ENCODE results near the gene GJC3. TPM values are rescaled to one million over a fixed set of nuclear protein-coding genes. Genes with fewer than 3 reads are reported as not detected.
"Not testable (repeated sequence)": the region's sequence is repeated elsewhere in the genome, so short reads cannot be mapped to it uniquely, and the experiment has no call there.

GJC3 gene
- total RNA-seq, 1 experiment from 2014 or later: 2.3 TPM

DNA sequence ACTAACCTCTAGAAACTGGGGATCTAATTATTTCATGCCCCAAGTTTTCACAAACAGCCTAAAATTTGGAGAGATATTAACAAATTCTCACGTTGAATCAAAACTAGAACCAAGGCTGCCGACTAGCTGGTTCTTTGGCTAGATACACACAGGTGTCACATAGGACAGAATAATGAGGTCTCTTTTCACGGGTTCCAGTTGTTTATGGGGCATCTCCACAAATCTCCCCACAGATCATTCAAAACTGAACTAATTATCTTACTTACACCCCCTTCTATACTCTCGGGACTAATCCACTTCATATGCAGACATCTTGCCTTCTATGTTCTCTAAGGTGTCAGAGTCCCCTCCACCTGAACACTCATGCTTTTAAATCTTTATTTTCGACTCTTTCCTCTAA is 36.1 kb downstream of the GJC3 start:
- no peak overlapping the region for H4K91ac ChIP-seq (ENCODE audit: insufficient read length, low read depth, low read length)
- H3K4me2 ChIP-seq (ENCODE audit: insufficient read depth, insufficient read length, low read length): no peak overlapping the region
- H3K23ac ChIP-seq (ENCODE audit: insufficient read length, low read depth, low read length): no peak overlapping the region
- Mint-ChIP-seq H3K4me3 (no peak overlapping the region), H3K27me3 (ENCODE audit: low read depth) (no peaks in the 10 kb centered on the region; the same call in 1 of the 2 replicates), H3K27ac (no peak overlapping the region), H3K9me3 (peaks cover 15 to 20% of the 10 kb centered on the region in 2 experiments), H3K4me1 (peaks cover 0 to 2% of the 10 kb centered on the region in 2 experiments; a peak in 2 of 4 replicates), H3K36me3 (ENCODE audit: insufficient read depth in 1 of 3, low read depth in 3 of 3) (peaks cover 7 to 23% (median 13%) of the 10 kb centered on the region in 3 experiments)
- H2BK120ac ChIP-seq (ENCODE audit: low read depth, low read length, poor library complexity, severe bottlenecking): no peak overlapping the region
- no peak overlapping the region for H3K9ac ChIP-seq (ENCODE audit: extremely low read depth, insufficient read length, low read length)
- TF ChIP-seq CTCF (conservative IDR thresholded peaks at IDR 0.05): no peak
- no peak overlapping the region for H2BK20ac ChIP-seq (ENCODE audit: low read depth, low read length, poor library complexity, severe bottlenecking)
- H2AK5ac ChIP-seq (ENCODE audit: insufficient read length, low read length): no peak overlapping the region
- no peak overlapping the region for H3K27ac ChIP-seq (ENCODE audit: insufficient read length, low read depth, low read length)
- no peak overlapping the region for H3K4ac ChIP-seq (ENCODE audit: low read depth, low read length)
- no peak overlapping the region for H3K56ac ChIP-seq (ENCODE audit: insufficient read length, low read depth, low read length)
- no peaks in the 10 kb centered on the region for H4K20me1 ChIP-seq (ENCODE audit: control insufficient read depth, insufficient read depth, insufficient read length)
- peaks cover 11% of the 10 kb centered on the region for H3K9me3 ChIP-seq (ENCODE audit: control insufficient read depth, low read depth, low read length)
- no peaks in the 10 kb centered on the region for H3K23me2 ChIP-seq (ENCODE audit: insufficient read length, low read depth, low read length, poor library complexity, severe bottlenecking)
- no peak overlapping the region for H3T11ph ChIP-seq (ENCODE audit: low read length)
- H2AFZ ChIP-seq (ENCODE audit: low read length): no peak overlapping the region
- H4K5ac ChIP-seq (ENCODE audit: insufficient read length, low read depth, low read length): no peak overlapping the region
- H4K8ac ChIP-seq (replicated peaks; ENCODE audit: insufficient read length, low read depth, low read length): no peak overlapping the region
- no peak overlapping the region for H2BK5ac ChIP-seq (ENCODE audit: insufficient read length, low read length)
- H2BK15ac ChIP-seq (ENCODE audit: low read depth, low read length): no peak overlapping the region
- no peak overlapping the region for H3K14ac ChIP-seq (ENCODE audit: insufficient read depth, low read length)
- H2BK12ac ChIP-seq (ENCODE audit: insufficient read length, low read depth, low read length): no peak overlapping the region
- no peaks in the 10 kb centered on the region for H3K79me1 ChIP-seq (ENCODE audit: insufficient read depth, low read depth, low read length, poor library complexity, severe bottlenecking)
- WGBS (ENCODE audit: extremely low coverage, insufficient read length, low lambda C conversion rate): no CpG with 5 or more reads among the region's 5 CpGs
- H3K18ac ChIP-seq (ENCODE audit: insufficient read length, low read depth, low read length): no peak overlapping the region
- DNase-seq: no peak
- no peaks in the 10 kb centered on the region; the same call in 1 of the 2 replicates for H3K79me2 ChIP-seq (ENCODE audit: insufficient read depth, low read length)
- H3K27me3 ChIP-seq (ENCODE audit: insufficient read depth, low read length): no peaks in the 10 kb centered on the region
- H3K4me1 ChIP-seq (ENCODE audit: insufficient read depth, low read length): no peaks in the 10 kb centered on the region

DNA sequence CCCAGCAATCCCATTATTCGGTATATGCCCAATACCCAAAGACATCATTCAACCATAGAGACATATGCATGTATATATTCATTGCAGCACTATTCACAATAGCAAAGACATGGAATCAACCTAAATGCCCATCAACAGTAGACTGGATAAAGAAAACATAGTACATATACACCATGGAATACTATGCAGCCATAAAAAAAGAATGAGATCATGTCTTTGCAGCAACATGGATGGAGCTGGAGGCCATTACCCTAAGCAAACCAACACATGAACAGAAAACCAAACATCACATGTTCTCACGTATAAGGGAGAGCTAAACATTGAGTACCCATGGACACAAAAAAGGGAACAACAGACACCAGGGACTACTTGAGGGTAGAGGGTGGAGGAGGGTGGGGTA is 39.1 kb downstream of the GJC3 start:
- not testable (repeated sequence) for H2BK5ac ChIP-seq (ENCODE audit: insufficient read length, low read length); H2AK5ac ChIP-seq (ENCODE audit: insufficient read length, low read length); H2BK120ac ChIP-seq (ENCODE audit: low read depth, low read length, poor library complexity, severe bottlenecking); H4K5ac ChIP-seq (ENCODE audit: insufficient read length, low read depth, low read length); H3K4ac ChIP-seq (ENCODE audit: low read depth, low read length); H3T11ph ChIP-seq (ENCODE audit: low read length); H2AFZ ChIP-seq (ENCODE audit: low read length); H3K27ac ChIP-seq (ENCODE audit: insufficient read length, low read depth, low read length); H3K23ac ChIP-seq (ENCODE audit: insufficient read length, low read depth, low read length); DNase-seq; H3K27ac Mint-ChIP-seq; H3K9ac ChIP-seq (ENCODE audit: extremely low read depth, insufficient read length, low read length); H3K4me3 Mint-ChIP-seq; H4K20me1 ChIP-seq (ENCODE audit: control insufficient read depth, insufficient read depth, insufficient read length); H3K27me3 ChIP-seq (ENCODE audit: insufficient read depth, low read length); H3K18ac ChIP-seq (ENCODE audit: insufficient read length, low read depth, low read length); H2BK15ac ChIP-seq (ENCODE audit: low read depth, low read length); H4K91ac ChIP-seq (ENCODE audit: insufficient read length, low read depth, low read length); H2BK12ac ChIP-seq (ENCODE audit: insufficient read length, low read depth, low read length); H3K4me2 ChIP-seq (ENCODE audit: insufficient read depth, insufficient read length, low read length); H3K56ac ChIP-seq (ENCODE audit: insufficient read length, low read depth, low read length); H3K23me2 ChIP-seq (ENCODE audit: insufficient read length, low read depth, low read length, poor library complexity, severe bottlenecking); H3K79me2 ChIP-seq (ENCODE audit: insufficient read depth, low read length); H3K27me3 Mint-ChIP-seq (ENCODE audit: low read depth); H2BK20ac ChIP-seq (ENCODE audit: low read depth, low read length, poor library complexity, severe bottlenecking); H3K79me1 ChIP-seq (ENCODE audit: insufficient read depth, low read depth, low read length, poor library complexity, severe bottlenecking); H3K14ac ChIP-seq (ENCODE audit: insufficient read depth, low read length); H3K4me1 Mint-ChIP-seq; H3K4me1 ChIP-seq (ENCODE audit: insufficient read depth, low read length); H4K8ac ChIP-seq (replicated peaks; ENCODE audit: insufficient read length, low read depth, low read length)
- no CpG with 5 or more reads among the region's 2 CpGs for WGBS (ENCODE audit: extremely low coverage, insufficient read length, low lambda C conversion rate)
- H3K36me3 Mint-ChIP-seq (ENCODE audit: insufficient read depth in 1 of 3, low read depth in 3 of 3): peaks cover 13 to 27% (median 13%) of the 10 kb centered on the region in 3 experiments
- H3K9me3 Mint-ChIP-seq: peaks cover 24 to 35% of the 10 kb centered on the region in 2 experiments
- peaks cover 11% of the 10 kb centered on the region for H3K9me3 ChIP-seq (ENCODE audit: control insufficient read depth, low read depth, low read length)
